Mesothelial cell of epicardium (in vitro differentiated cells): Measurements from ENCODE around the gene DLL4. TPM values are rescaled to one million over a fixed set of nuclear protein-coding genes. Genes with fewer than 3 reads are reported as not detected.
A peak's percentile ranks its signal among the peaks of the same experiment; 100 is the strongest.

Experiments used
- DNase-seq, 2 experiments: peaks; one replicate each; pipeline ENCODE4 v3.0.0; 2021; ENCODE audit warnings: low spot score in 2 of 2; ENCODE audit not compliant: unreplicated experiment in 2 of 2
- H3K27ac Mint-ChIP-seq: 2 replicates; pipeline ENCODE4 v1.8.0; 2021; ENCODE audit warnings: mixed read lengths
- H3K27me3 Mint-ChIP-seq: 2 replicates; pipeline ENCODE4 v1.8.0; 2021; ENCODE audit warnings: low read depth, mixed read lengths
- H3K36me3 Mint-ChIP-seq: 2 replicates; pipeline ENCODE4 v1.8.0; 2021; ENCODE audit warnings: mixed read lengths
- H3K4me1 Mint-ChIP-seq: 2 replicates; pipeline ENCODE4 v1.8.0; 2021; ENCODE audit warnings: mixed read lengths
- H3K4me3 Mint-ChIP-seq: 2 replicates; pipeline ENCODE4 v1.8.0; 2021; ENCODE audit warnings: mild to moderate bottlenecking, moderate library complexity, mixed read lengths
- H3K9me3 Mint-ChIP-seq: 2 replicates; pipeline ENCODE4 v1.8.0; 2021; ENCODE audit warnings: mixed read lengths
- CTCF ChIP-seq: fragments of 200-600 bp; sonication (generic); IDR thresholded peaks from one replicate; pipeline ENCODE4 v1.5.0; 2021; ENCODE audit warnings: antibody characterized with exemption; ENCODE audit not compliant: unreplicated experiment
- total RNA-seq: library from RNA; stranded (reverse); gene quantifications from 3 replicates; pipeline ENCODE4 v1.2.1, GENCODE V29; 2021

The DLL4 gene
- total RNA-seq, 1 donor from 2014 or later: 0.31 TPM

- Mint-ChIP-seq H3K27ac (peak overlapping the region; percentile 39), H3K9me3 (no peaks in the 10 kb centered on the region), H3K27me3 (peaks cover 9% of the 10 kb centered on the region), H3K36me3 (no peaks in the 10 kb centered on the region), H3K4me1 (peaks cover 17% of the 10 kb centered on the region), H3K4me3 (peak overlapping the region; percentile 63)
- no peak for DNase-seq
- TF ChIP-seq CTCF: no peak
Measured at GRCh38 chr15:40942337-40942854, 13.3 kb downstream of the DLL4 start.

- Mint-ChIP-seq H3K9me3 (no peaks in the 10 kb centered on the region), H3K4me3 (peak overlapping the region; percentile 63), H3K4me1 (peaks cover 17% of the 10 kb centered on the region), H3K36me3 (no peaks in the 10 kb centered on the region), H3K27me3 (peaks cover 9% of the 10 kb centered on the region), H3K27ac (peak overlapping the region; percentile 39)
- TF ChIP-seq CTCF: no peak
- DNase-seq: no peak
Measured at GRCh38 chr15:40942878-40943277, 13.7 kb downstream of the DLL4 start.

GRCh38 chr15:40943764-40944365 lies 14.7 kb downstream of the DLL4 start:
- peaks cover 17% of the 10 kb centered on the region for H3K4me1 Mint-ChIP-seq
- no peak overlapping the region for H3K4me3 Mint-ChIP-seq
- no peaks in the 10 kb centered on the region for H3K9me3 Mint-ChIP-seq
- H3K36me3 Mint-ChIP-seq: no peaks in the 10 kb centered on the region
- no peak overlapping the region for H3K27ac Mint-ChIP-seq
- TF ChIP-seq CTCF: no peak
- no peak for DNase-seq
- peaks cover 9% of the 10 kb centered on the region for H3K27me3 Mint-ChIP-seq

GRCh38 chr15:40944510-40945296 lies 15.6 kb downstream of the DLL4 start:
- Mint-ChIP-seq H3K9me3 (no peaks in the 10 kb centered on the region), H3K27me3 (peaks cover 9% of the 10 kb centered on the region), H3K27ac (no peak overlapping the region), H3K4me1 (peaks cover 17% of the 10 kb centered on the region), H3K36me3 (no peaks in the 10 kb centered on the region), H3K4me3 (no peak overlapping the region)
- DNase-seq: no peak
- TF ChIP-seq CTCF: no peak

GRCh38 chr15:40948706-40949473 lies 19.8 kb downstream of the DLL4 start:
- H3K36me3 Mint-ChIP-seq: no peaks in the 10 kb centered on the region
- H3K27me3 Mint-ChIP-seq: peaks cover 16% of the 10 kb centered on the region
- H3K27ac Mint-ChIP-seq: no peak overlapping the region
- peaks cover 5% of the 10 kb centered on the region for H3K4me1 Mint-ChIP-seq
- H3K9me3 Mint-ChIP-seq: no peaks in the 10 kb centered on the region
- TF ChIP-seq CTCF: no peak
- H3K4me3 Mint-ChIP-seq: no peak overlapping the region
- no peak for DNase-seq
